ENCODE measurements around the gene KIF5C. TPM values are rescaled to one million over a fixed set of nuclear protein-coding genes. Genes with fewer than 3 reads are reported as not detected.

Gene KIF5C
- total RNA-seq, 1 experiment from 2014 or later, result 6.6 TPM

GRCh38 chr2:148926291-148926961 lies 51.4 kb downstream of the KIF5C start:
- peaks cover 16% of the 10 kb centered on the region for H3K4me1 ChIP-seq
- no peak overlapping the region for H3K4me3 ChIP-seq
- no peaks in the 10 kb centered on the region for H3K9me3 ChIP-seq (replicated peaks)
- H3K27me3 ChIP-seq, result no peaks in the 10 kb centered on the region
- H3K27ac ChIP-seq, result no peak overlapping the region
- no peak for DNase-seq
- H3K36me3 ChIP-seq, result no peaks in the 10 kb centered on the region

GRCh38 chr2:148926981-148927401 lies 52.0 kb downstream of the KIF5C start:
- Histone ChIP-seq H3K4me3 (no peak overlapping the region), H3K27ac (no peak overlapping the region), H3K36me3 (no peaks in the 10 kb centered on the region), H3K9me3 (replicated peaks) (no peaks in the 10 kb centered on the region), H3K4me1 (peaks cover 16% of the 10 kb centered on the region), H3K27me3 (no peaks in the 10 kb centered on the region)
- no peak for DNase-seq

GRCh38 chr2:148928395-148928794 lies 53.4 kb downstream of the KIF5C start:
- no peak overlapping the region for H3K27ac ChIP-seq
- H3K36me3 ChIP-seq, result no peaks in the 10 kb centered on the region
- no peaks in the 10 kb centered on the region for H3K9me3 ChIP-seq (replicated peaks)
- DNase-seq, result no peak
- H3K4me1 ChIP-seq, result peaks cover 16% of the 10 kb centered on the region
- no peak overlapping the region for H3K4me3 ChIP-seq
- H3K27me3 ChIP-seq, result no peaks in the 10 kb centered on the region

- DNase-seq, result peak; percentile 78 to 93
- H3K27me3 ChIP-seq, result no peaks in the 10 kb centered on the region
- no peaks in the 10 kb centered on the region for H3K36me3 ChIP-seq
- no peak overlapping the region for H3K27ac ChIP-seq
- peaks cover 16% of the 10 kb centered on the region for H3K4me1 ChIP-seq
- H3K4me3 ChIP-seq, result no peak overlapping the region
- H3K9me3 ChIP-seq (replicated peaks), result no peaks in the 10 kb centered on the region; the same call in 1 of the 2 replicates
These were observed 55.2 kb downstream of the KIF5C start for GRCh38 chr2:148930046-148930775.

- Histone ChIP-seq H3K27me3 (no peaks in the 10 kb centered on the region), H3K9me3 (replicated peaks) (no peaks in the 10 kb centered on the region; the same call in 1 of the 2 replicates), H3K4me3 (no peak overlapping the region), H3K4me1 (peaks cover 18% of the 10 kb centered on the region), H3K27ac (no peak overlapping the region), H3K36me3 (no peaks in the 10 kb centered on the region)
- DNase-seq, result peak in 1 of 2 experiments; percentile 28
These were observed 57.5 kb downstream of the KIF5C start for GRCh38 chr2:148932536-148932935.

- H3K36me3 ChIP-seq, result no peaks in the 10 kb centered on the region
- H3K27me3 ChIP-seq, result no peaks in the 10 kb centered on the region
- no peak overlapping the region for H3K4me3 ChIP-seq
- H3K4me1 ChIP-seq, result peaks cover 18% of the 10 kb centered on the region
- DNase-seq, result no peak
- no peaks in the 10 kb centered on the region; the same call in 1 of the 2 replicates for H3K9me3 ChIP-seq (replicated peaks)
- no peak overlapping the region for H3K27ac ChIP-seq
These were observed 58.4 kb downstream of the KIF5C start for GRCh38 chr2:148933456-148933855.

- no peak for DNase-seq
- Histone ChIP-seq H3K4me1 (peaks cover 6% of the 10 kb centered on the region), H3K27ac (no peak overlapping the region), H3K36me3 (no peaks in the 10 kb centered on the region), H3K27me3 (no peaks in the 10 kb centered on the region), H3K4me3 (no peak overlapping the region), H3K9me3 (replicated peaks) (no peaks in the 10 kb centered on the region; the same call in 1 of the 2 replicates)
These were observed 60.8 kb downstream of the KIF5C start for GRCh38 chr2:148935791-148936190.

- H3K4me3 ChIP-seq, result no peak overlapping the region
- no peaks in the 10 kb centered on the region for H3K36me3 ChIP-seq
- H3K9me3 ChIP-seq (replicated peaks), result no peaks in the 10 kb centered on the region; the same call in 1 of the 2 replicates
- DNase-seq, result no peak
- H3K4me1 ChIP-seq, result peaks cover 2% of the 10 kb centered on the region; the same call in 1 of the 2 replicates
- H3K27ac ChIP-seq, result no peak overlapping the region
- no peaks in the 10 kb centered on the region for H3K27me3 ChIP-seq
These were observed 61.9 kb downstream of the KIF5C start for GRCh38 chr2:148936857-148937450.

GRCh38 chr2:148939271-148939670 lies 64.2 kb downstream of the KIF5C start:
- H3K9me3 ChIP-seq (replicated peaks), result no peaks in the 10 kb centered on the region
- no peak overlapping the region for H3K27ac ChIP-seq
- peaks cover 2% of the 10 kb centered on the region; the same call in 1 of the 2 replicates for H3K4me1 ChIP-seq
- H3K36me3 ChIP-seq, result no peaks in the 10 kb centered on the region
- H3K4me3 ChIP-seq, result no peak overlapping the region
- no peaks in the 10 kb centered on the region for H3K27me3 ChIP-seq
- DNase-seq, result no peak

- Histone ChIP-seq H3K27me3 (no peaks in the 10 kb centered on the region), H3K4me1 (no peaks in the 10 kb centered on the region), H3K9me3 (replicated peaks) (peaks cover 6% of the 10 kb centered on the region; the same call in 1 of the 2 replicates), H3K4me3 (no peak overlapping the region), H3K36me3 (no peaks in the 10 kb centered on the region), H3K27ac (no peak overlapping the region)
- no peak for DNase-seq
These were observed 68.1 kb downstream of the KIF5C start for GRCh38 chr2:148943097-148943496.

- Histone ChIP-seq H3K27ac (no peak overlapping the region), H3K4me3 (no peak overlapping the region), H3K4me1 (no peaks in the 10 kb centered on the region), H3K27me3 (no peaks in the 10 kb centered on the region), H3K36me3 (no peaks in the 10 kb centered on the region), H3K9me3 (replicated peaks) (peaks cover 6% of the 10 kb centered on the region; the same call in 1 of the 2 replicates)
- no peak for DNase-seq
These were observed 69.5 kb downstream of the KIF5C start for GRCh38 chr2:148944536-148944935.

- DNase-seq, result no peak
- Histone ChIP-seq H3K27me3 (no peaks in the 10 kb centered on the region), H3K4me1 (no peaks in the 10 kb centered on the region), H3K9me3 (replicated peaks) (peaks cover 6% of the 10 kb centered on the region; the same call in 1 of the 2 replicates), H3K27ac (no peak overlapping the region), H3K4me3 (no peak overlapping the region), H3K36me3 (no peaks in the 10 kb centered on the region)
These were observed 72.3 kb downstream of the KIF5C start for GRCh38 chr2:148947299-148947698.

- Histone ChIP-seq H3K4me1 (no peaks in the 10 kb centered on the region), H3K36me3 (no peaks in the 10 kb centered on the region), H3K27me3 (no peaks in the 10 kb centered on the region), H3K27ac (no peak overlapping the region), H3K9me3 (replicated peaks) (peaks cover 6% of the 10 kb centered on the region; the same call in 1 of the 2 replicates), H3K4me3 (no peak overlapping the region)
- DNase-seq, result no peak
These were observed 73.8 kb downstream of the KIF5C start for GRCh38 chr2:148948868-148949267.

GRCh38 chr2:148949348-148949747 lies 74.3 kb downstream of the KIF5C start:
- H3K9me3 ChIP-seq (replicated peaks), result peaks cover 6% of the 10 kb centered on the region; the same call in 1 of the 2 replicates
- no peaks in the 10 kb centered on the region for H3K4me1 ChIP-seq
- no peak overlapping the region for H3K27ac ChIP-seq
- H3K27me3 ChIP-seq, result no peaks in the 10 kb centered on the region
- no peak for DNase-seq
- H3K36me3 ChIP-seq, result no peaks in the 10 kb centered on the region
- no peak overlapping the region for H3K4me3 ChIP-seq

GRCh38 chr2:148952621-148953020 lies 77.6 kb downstream of the KIF5C start:
- Histone ChIP-seq H3K27ac (no peak overlapping the region), H3K27me3 (no peaks in the 10 kb centered on the region), H3K36me3 (no peaks in the 10 kb centered on the region), H3K4me3 (no peak overlapping the region), H3K9me3 (replicated peaks) (no peaks in the 10 kb centered on the region), H3K4me1 (no peaks in the 10 kb centered on the region)
- no peak for DNase-seq
